Measurements from ENCODE around the gene DHDH.
A peak's percentile ranks its signal among the peaks of the same experiment; 100 is the strongest.
"Not testable (repeated sequence)": the region's sequence is repeated elsewhere in the genome, so short reads cannot be mapped to it uniquely, and the experiment has no call there.

DHDH gene

DNA sequence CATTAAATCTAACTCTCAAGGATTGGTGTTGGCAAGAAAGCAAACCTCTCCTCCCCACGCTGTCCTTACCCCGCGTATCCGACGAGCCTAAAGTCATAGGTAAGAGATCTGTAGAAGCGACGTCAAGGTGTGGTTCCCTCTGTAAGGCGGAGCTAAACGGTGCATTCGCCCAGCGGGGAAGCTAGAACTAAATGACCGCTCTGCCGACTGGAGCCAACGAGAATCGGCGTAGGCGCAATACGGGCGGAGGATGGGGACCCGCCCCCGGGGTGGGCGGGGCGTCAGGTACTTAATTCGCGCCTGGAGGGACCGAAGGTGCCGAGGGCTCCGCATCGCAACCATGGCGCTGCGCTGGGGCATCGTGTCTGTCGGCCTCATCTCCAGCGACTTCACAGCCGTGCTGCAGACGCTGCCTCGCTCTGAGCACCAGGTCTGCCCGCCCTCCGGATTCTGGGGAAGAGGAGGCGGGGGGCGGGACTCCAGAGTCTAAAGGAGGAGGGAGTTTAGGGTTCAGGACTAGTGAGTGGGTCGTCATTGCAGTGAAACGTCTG lies at the start of gene DHDH:
Gene DHDH (plus strand): TSS at position 318 of the 551 bp plus-strand sequence. CDS start 23 bp downstream, at position 341.
- DNase-seq (ENCODE audit: extremely low spot score), result peak; percentile 79
- TF ChIP-seq, protein P1, sequence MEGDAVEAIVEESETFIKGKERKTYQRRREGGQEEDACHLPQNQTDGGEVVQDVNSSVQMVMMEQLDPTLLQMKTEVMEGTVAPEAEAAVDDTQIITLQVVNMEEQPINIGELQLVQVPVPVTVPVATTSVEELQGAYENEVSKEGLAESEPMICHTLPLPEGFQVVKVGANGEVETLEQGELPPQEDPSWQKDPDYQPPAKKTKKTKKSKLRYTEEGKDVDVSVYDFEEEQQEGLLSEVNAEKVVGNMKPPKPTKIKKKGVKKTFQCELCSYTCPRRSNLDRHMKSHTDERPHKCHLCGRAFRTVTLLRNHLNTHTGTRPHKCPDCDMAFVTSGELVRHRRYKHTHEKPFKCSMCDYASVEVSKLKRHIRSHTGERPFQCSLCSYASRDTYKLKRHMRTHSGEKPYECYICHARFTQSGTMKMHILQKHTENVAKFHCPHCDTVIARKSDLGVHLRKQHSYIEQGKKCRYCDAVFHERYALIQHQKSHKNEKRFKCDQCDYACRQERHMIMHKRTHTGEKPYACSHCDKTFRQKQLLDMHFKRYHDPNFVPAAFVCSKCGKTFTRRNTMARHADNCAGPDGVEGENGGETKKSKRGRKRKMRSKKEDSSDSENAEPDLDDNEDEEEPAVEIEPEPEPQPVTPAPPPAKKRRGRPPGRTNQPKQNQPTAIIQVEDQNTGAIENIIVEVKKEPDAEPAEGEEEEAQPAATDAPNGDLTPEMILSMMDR (IDR thresholded peaks at IDR 0.05; ENCODE audit: control extremely low read depth, extremely low read depth, low read depth, missing control alignments), result no peak
- ChIA-PET CTCF (interaction anchor here (0.8 to 1.9 kb wide), 8 partner anchors 9 to 145 kb away, joined by 3 to 6 read pairs (median 4); partner anchors contain the start of gene RUVBL2), POLR2A (interaction anchor here (1.4 to 2.1 kb wide), 2 partner anchors 59 to 61 kb away, joined by 4 to 5 read pairs; partner anchors contain the start of gene PPP1R15A)

DNA sequence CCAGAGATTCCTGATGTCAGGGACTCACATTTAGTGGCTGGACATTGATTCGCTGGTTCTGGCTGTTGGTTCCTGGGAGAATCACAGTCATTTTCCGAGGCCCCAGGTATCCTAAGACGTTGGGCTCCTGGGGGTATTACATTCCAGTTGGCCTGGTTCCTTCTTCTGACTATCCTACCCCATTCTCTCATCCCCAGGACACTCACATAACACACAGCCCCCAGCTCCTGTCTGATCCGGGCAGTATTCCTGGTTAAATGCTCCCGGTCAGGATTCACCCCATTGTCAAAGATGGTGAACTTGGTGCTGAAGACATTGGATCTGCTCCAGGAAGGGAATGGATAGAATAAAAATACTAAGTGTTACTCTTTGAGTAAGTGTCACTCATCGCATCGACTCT lies 49.8 kb upstream of the DHDH start:
- TF ChIP-seq, protein P1 (IDR thresholded peaks at IDR 0.05; ENCODE audit: control extremely low read depth, extremely low read depth, low read depth, missing control alignments), result no peak
- CTCF ChIA-PET, result interaction anchor here (1.1 kb wide), 1 partner anchor 87 kb away, joined by 3 read pairs; no protein-coding TSS in a partner anchor
- POLR2A ChIA-PET, result interaction anchor here (0.6 to 0.7 kb wide), 3 partner anchors 9 to 247 kb away, joined by 3 read pairs; no protein-coding TSS in a partner anchor
- DNase-seq (ENCODE audit: extremely low spot score), result no peak

GRCh38 chr19:48887861-48888612 lies 45.5 kb upstream of the DHDH start:
- ChIA-PET POLR2A (interaction anchor here (1.4 kb wide), 1 partner anchor 12 kb away, joined by 6 read pairs; no protein-coding TSS in a partner anchor), CTCF (interaction anchor here (1.4 kb wide), 1 partner anchor 44 kb away, joined by 3 read pairs; no protein-coding TSS in a partner anchor)
- TF ChIP-seq, protein P1 (IDR thresholded peaks at IDR 0.05; ENCODE audit: control extremely low read depth, extremely low read depth, low read depth, missing control alignments), result no peak
- no peak for DNase-seq (ENCODE audit: extremely low spot score)

DNA sequence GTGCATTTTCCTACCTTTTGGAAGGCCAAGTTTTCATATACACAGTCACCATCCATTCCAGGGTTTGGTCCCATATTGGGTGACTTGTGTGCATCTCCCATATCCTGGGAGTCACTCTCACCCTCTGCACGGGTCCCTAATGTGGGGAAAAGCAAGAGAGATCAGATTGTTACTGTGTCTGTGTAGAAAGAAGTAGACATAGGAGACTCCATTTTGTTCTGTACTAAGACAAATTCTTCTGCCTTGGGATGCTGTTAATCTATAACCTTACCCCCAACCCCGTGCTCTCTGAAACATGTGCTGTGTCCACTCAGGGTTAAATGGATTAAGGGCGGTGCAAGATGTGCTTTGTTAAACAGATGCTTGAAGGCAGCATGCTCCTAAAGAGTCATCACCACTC lies 44.0 kb upstream of the DHDH start:
- ChIA-PET POLR2A (interaction anchor here (0.5 to 1.4 kb wide), 2 partner anchors 11 to 14 kb away, joined by 3 to 6 read pairs; no protein-coding TSS in a partner anchor), CTCF (interaction anchor here (1.4 kb wide), 1 partner anchor 43 kb away, joined by 3 read pairs; no protein-coding TSS in a partner anchor)
- DNase-seq (ENCODE audit: extremely low spot score), result not testable (repeated sequence)

DNA sequence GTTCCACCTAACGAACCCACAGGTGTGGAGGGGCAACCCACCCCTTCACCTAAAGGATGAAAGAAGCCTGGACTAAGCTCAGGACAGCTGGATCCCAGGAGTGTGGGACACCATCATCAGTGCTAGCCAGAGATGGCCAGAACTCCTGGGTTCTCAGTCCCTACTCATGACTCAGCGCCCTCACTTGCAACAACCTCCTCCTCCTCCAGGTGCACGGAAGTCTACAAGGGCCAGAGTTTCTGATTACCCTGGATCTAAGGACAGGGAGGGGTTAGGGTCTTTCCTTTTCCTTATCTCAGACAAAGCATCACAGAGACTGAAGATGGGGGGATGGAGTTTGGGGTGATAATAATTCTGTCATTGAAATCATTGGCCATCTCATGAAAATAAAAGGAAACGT lies 42.9 kb upstream of the DHDH start:
- no peak for DNase-seq (ENCODE audit: extremely low spot score)
- TF ChIP-seq, protein P1 (IDR thresholded peaks at IDR 0.05; ENCODE audit: control extremely low read depth, extremely low read depth, low read depth, missing control alignments), result no peak
- ChIA-PET CTCF (no interaction called here), POLR2A (interaction anchor here (0.6 to 1.0 kb wide), 2 partner anchors 10 to 16 kb away, joined by 6 to 7 read pairs; no protein-coding TSS in a partner anchor)

DNA sequence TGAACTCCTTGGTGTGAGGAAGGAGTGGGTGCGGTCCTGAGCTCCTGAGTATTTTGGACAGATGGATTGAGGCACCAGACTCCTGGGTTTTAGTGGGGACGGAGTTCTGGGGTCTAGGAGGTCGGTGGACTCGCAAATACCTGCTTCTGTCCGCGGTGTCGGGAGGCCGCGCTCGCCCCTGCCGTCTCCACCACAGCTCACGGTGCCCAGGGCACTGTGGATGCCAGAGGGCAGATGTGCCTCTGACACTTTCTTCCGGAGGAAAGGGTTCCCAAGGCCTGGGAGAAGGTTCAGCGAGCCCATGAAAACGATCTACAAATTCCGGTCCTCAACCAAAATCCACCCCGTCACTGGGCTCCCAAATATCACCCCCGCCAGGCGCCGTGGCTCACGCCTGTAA lies 38.3 kb upstream of the DHDH start:
- POLR2A ChIA-PET, result interaction anchor here (0.6 to 1.8 kb wide), 7 partner anchors 12 to 71 kb away, joined by 3 to 9 read pairs (median 4); no protein-coding TSS in a partner anchor
- CTCF ChIA-PET, result interaction anchor here (1.2 kb wide), 1 partner anchor 75 kb away, joined by 3 read pairs; no protein-coding TSS in a partner anchor
- TF ChIP-seq, protein P1 (IDR thresholded peaks at IDR 0.05; ENCODE audit: control extremely low read depth, extremely low read depth, low read depth, missing control alignments), result no peak
- no peak for DNase-seq (ENCODE audit: extremely low spot score)
